ENCODE results near the gene VAMP5.

DNA sequence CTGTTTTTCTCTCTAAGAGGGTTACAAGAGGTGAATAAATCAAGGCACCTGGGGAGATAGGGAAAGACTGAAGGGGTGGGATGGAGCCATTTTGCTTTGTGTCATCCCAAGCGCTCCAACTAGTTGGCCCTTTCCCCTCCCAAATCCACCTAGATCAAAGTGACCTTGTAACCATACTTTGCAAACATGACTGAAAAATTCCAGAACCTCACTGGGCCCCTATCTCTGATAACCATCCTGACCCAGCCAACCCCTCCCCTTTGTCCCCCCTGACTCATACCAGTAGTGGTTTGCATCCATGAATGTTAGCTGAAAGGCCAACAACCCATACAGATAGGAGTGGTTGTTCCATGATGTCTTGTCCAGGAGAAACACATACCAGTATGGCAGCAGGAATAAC lies 26.1 kb upstream of the VAMP5 start:
- TF ChIP-seq EZH2phosphoT487 (IDR thresholded peaks at IDR 0.05; ENCODE audit: low read depth, severe bottlenecking, unreplicated experiment) (no peak), EZH2 (IDR thresholded peaks at IDR 0.05; ENCODE audit: borderline replicate concordance) (no peak)

Data from hepatocyte (in vitro differentiated cells).